Endothelial cell of umbilical vein (primary cell): Measurements from ENCODE around the gene S1PR5. TPM values are rescaled to one million over a fixed set of nuclear protein-coding genes. Genes with fewer than 3 reads are reported as not detected.

ENCODE experiments used
- BruUV-seq: library from RNA; stranded (reverse); fragments of 400-500 nt; replicated peaks from 2 replicates; lab custom pipeline; 2021; lab: Mats Ljungman, UMichigan
- CTCF ChIA-PET: fragments of 300-600, 350-600 bp; sonication (Branson Sonifier 250); formaldehyde crosslinking; loops from one replicate; lab custom pipeline; 2021; ENCODE audit warnings: antibody characterized with exemption, inconsistent platforms; lab: Charles Lee
- POLR2A ChIA-PET: fragments of 300-600, 350-600 bp; sonication (Branson Sonifier 250); formaldehyde crosslinking; loops from one replicate; lab custom pipeline; 2021; ENCODE audit warnings: antibody characterized with exemption, inconsistent platforms; lab: Charles Lee
- DNase-seq: peaks from one replicate; pipeline ENCODE4 v3.0.0-alpha.2; 2011; ENCODE audit warnings: low read depth, low spot score
- FAIRE-seq: peaks from 2 replicates; lab custom pipeline; 2011; peaks lifted over from hg19 to GRCh38; lab: Jason Lieb, UNC
- H2AFZ ChIP-seq: 2 replicates; pipeline ENCODE4 v1.6.0; 2012; ENCODE audit warnings: low read depth, low read length, control low read depth, inconsistent platforms
- H3K27ac ChIP-seq: 2 replicates; pipeline ENCODE4 v1.5.1; 2011; ENCODE audit warnings: low read depth, mild to moderate bottlenecking, control low read depth, low read length, moderate library complexity; ENCODE audit not compliant: insufficient read depth
- H3K27me3 ChIP-seq, 2 experiments: 2 replicates each; pipeline versions ENCODE4 v1.6.0 to v1.6.1; 2011; ENCODE audit warnings: low read length in 2 of 2, mixed read lengths in 1 of 2; ENCODE audit not compliant: control insufficient read depth in 2 of 2, insufficient read depth in 2 of 2
- H3K36me3 ChIP-seq, 2 experiments: 2 replicates in 1 of 2; 3 replicates in 1 of 2; pipeline ENCODE4 v1.5.1; 2011; ENCODE audit warnings: low read length in 2 of 2, mild to moderate bottlenecking in 1 of 2, moderate library complexity in 1 of 2; ENCODE audit not compliant: control insufficient read depth in 2 of 2, insufficient read depth in 2 of 2; ENCODE audit errors: extremely low read depth in 1 of 2
- H3K4me1 ChIP-seq: 3 replicates; pipeline ENCODE4 v1.5.1; 2011; ENCODE audit warnings: mild to moderate bottlenecking, low read length; ENCODE audit not compliant: control insufficient read depth, insufficient read depth; ENCODE audit errors: extremely low read depth
- H3K4me2 ChIP-seq: 2 replicates; pipeline ENCODE4 v1.6.1; 2011; ENCODE audit warnings: low read length, control low read depth, mixed read lengths; ENCODE audit not compliant: insufficient read depth
- H3K4me3 ChIP-seq, 3 experiments: fragments of 200-600 bp in 1 of 3; sonication (generic), shearing (Covaris generic) in 1 of 3; replicated peaks in 1 of 3; 2 replicates each; pipeline ENCODE4 v1.5.1; 2011 to 2016; ENCODE audit warnings: control low read depth in 3 of 3, low read length in 3 of 3, mild to moderate bottlenecking in 2 of 3, inconsistent platforms in 1 of 3, low read depth in 1 of 3, moderate library complexity in 1 of 3; ENCODE audit not compliant: insufficient read depth in 1 of 3
- H3K79me2 ChIP-seq: 2 replicates; pipeline ENCODE4 v1.6.0; 2012; ENCODE audit warnings: low read length, inconsistent platforms; ENCODE audit not compliant: control insufficient read depth, insufficient read depth
- H3K9ac ChIP-seq: replicated peaks from 2 replicates; pipeline ENCODE3; 2011; ENCODE audit warnings: low read length, control low read depth; ENCODE audit not compliant: insufficient read depth; ENCODE audit errors: extremely low read depth
- H3K9me1 ChIP-seq: replicated peaks from 3 replicates; pipeline ENCODE4 v1.6.0; 2011; ENCODE audit warnings: mild to moderate bottlenecking, low read length; ENCODE audit not compliant: control insufficient read depth, insufficient read depth; ENCODE audit errors: extremely low read depth
- H3K9me3 ChIP-seq: replicated peaks from 2 replicates; pipeline ENCODE4 v1.5.1; 2012; ENCODE audit warnings: low read length, inconsistent platforms; ENCODE audit not compliant: control insufficient read depth, insufficient read depth
- H4K20me1 ChIP-seq: replicated peaks from 2 replicates; pipeline ENCODE3; 2011; ENCODE audit warnings: mild to moderate bottlenecking, low read length; ENCODE audit not compliant: control insufficient read depth, insufficient read depth; ENCODE audit errors: extremely low read depth
- CTCF ChIP-seq, 2 donors: IDR thresholded peaks; 1 replicate in 1 of 2; 2 replicates in 1 of 2; pipeline ENCODE4 v1.5.1; 2011; ENCODE audit warnings: low read length in 2 of 2, mild to moderate bottlenecking in 2 of 2, moderate library complexity in 2 of 2, control low read depth in 1 of 2, inconsistent platforms in 1 of 2, low read depth in 1 of 2; ENCODE audit not compliant: insufficient read depth in 1 of 2; ENCODE audit errors: extremely low read depth in 1 of 2
- EZH2 ChIP-seq: IDR thresholded peaks from 2 replicates; pipeline ENCODE4 v1.6.1; 2012; ENCODE audit warnings: borderline replicate concordance, low read depth, mild to moderate bottlenecking, moderate library complexity, low read length, inconsistent platforms; ENCODE audit not compliant: severe bottlenecking
- FOS ChIP-seq: IDR thresholded peaks from 2 replicates; pipeline ENCODE4 v1.6.1; 2011; ENCODE audit warnings: mild to moderate bottlenecking, low read length, moderate library complexity, borderline replicate concordance; ENCODE audit not compliant: insufficient read depth
- GATA2 ChIP-seq: IDR thresholded peaks from 2 replicates; pipeline ENCODE4 v1.7.0; 2011; ENCODE audit warnings: low read depth, mild to moderate bottlenecking, moderate library complexity, mixed read lengths, low read length; ENCODE audit not compliant: insufficient read length, insufficient read depth
- JUN ChIP-seq: IDR thresholded peaks from 2 replicates; pipeline ENCODE4 v1.6.1; 2011; ENCODE audit warnings: borderline replicate concordance, low read depth; ENCODE audit not compliant: insufficient read length, insufficient read depth
- MAX ChIP-seq: IDR thresholded peaks from 2 replicates; pipeline ENCODE4 v1.6.1; 2011; ENCODE audit not compliant: insufficient read depth, insufficient read length
- MYC ChIP-seq: IDR thresholded peaks from one replicate; pipeline ENCODE4 v1.6.1; 2011; ENCODE audit warnings: mild to moderate bottlenecking, low read depth, low read length
- POLR2A ChIP-seq: IDR thresholded peaks from 2 replicates; pipeline ENCODE4 v1.6.1; 2012; ENCODE audit warnings: low read depth, mild to moderate bottlenecking, control low read depth, low read length
- POLR2AphosphoS5 ChIP-seq: IDR thresholded peaks from 2 replicates; pipeline ENCODE4 v1.6.1; 2012; ENCODE audit warnings: low read depth, mild to moderate bottlenecking, control low read depth, low read length, moderate library complexity; ENCODE audit not compliant: insufficient read depth
- dilution Hi-C: fragments of 300-500 bp; cut with MboI; formaldehyde crosslinking; loops from one replicate; pipeline ENCODE4 v1.15.0; 2019; ENCODE audit warnings: low sequenced_read_pairs; ENCODE audit not compliant: extremely low pct_ligation_motif_present
- intact Hi-C: fragments of 100-400 bp; cut with micrococcal nuclease; formaldehyde crosslinking; loops from one replicate; pipeline ENCODE4 v1.10.0; 2022
- polyA plus RNA-seq, 4 experiments: library from polyadenylated mRNA; depleted of rRNA in 3 of 4; stranded (reverse) in 3 of 4; unstranded in 1 of 4; fragments of >200 nt; gene quantifications; 2 replicates each; pipeline versions ENCODE4 v1.2.1 to v1.2.3, GENCODE V29; 2011 to 2012; ENCODE audit warnings: missing spikeins in 1 of 4
- total RNA-seq: library from RNA; stranded (reverse); gene quantifications from 2 replicates; pipeline ENCODE4 v1.2.3, GENCODE V29; 2021

Gene S1PR5
- total and polyA plus RNA-seq, 2 donors (not counting 3 experiments of a cell fraction or from before 2014, with no cell fraction given) = not detected

- H3K4me3 ChIP-seq = no peak overlapping the region
- H3K9me3 ChIP-seq = no peaks in the 10 kb centered on the region
- H3K4me1 ChIP-seq = peaks cover 27% of the 10 kb centered on the region
- no peaks in the 10 kb centered on the region for H4K20me1 ChIP-seq
- CTCF ChIA-PET = interaction anchor here (1.0 to 2.9 kb wide), 8 partner anchors 11 to 133 kb away, joined by 3 to 13 read pairs (median 4); no protein-coding TSS in a partner anchor
- no peaks in the 10 kb centered on the region for H3K36me3 ChIP-seq
- H3K27ac ChIP-seq = peak overlapping the region; percentile 47
- DNase-seq = no peak
- no peaks in the 10 kb centered on the region for H3K9me1 ChIP-seq
- BruUV-seq = no TSS peak
- TF ChIP-seq MAX (no peak), POLR2AphosphoS5 (no peak), MYC (no peak), EZH2 (no peak), GATA2 (no peak), CTCF (IDR thresholded peaks at IDR 0.05; ENCODE audit: extremely low read depth in 1 of 2, insufficient read depth in 1 of 2, low read depth in 1 of 2, low read length in 2 of 2) (no peak), POLR2A (no peak), JUN (no peak), FOS (no peak)
- H3K27me3 ChIP-seq = no peaks in the 10 kb centered on the region
- peaks cover 10% of the 10 kb centered on the region for H3K79me2 ChIP-seq
- dilution Hi-C loops (no loop called here), intact Hi-C loops (loop anchor here (1.0 to 5.0 kb wide), 2 partner anchors 65 to 150 kb away; no protein-coding TSS in a partner anchor)
- no peak overlapping the region for H3K4me2 ChIP-seq
- no peak overlapping the region for H2AFZ ChIP-seq
- POLR2A ChIA-PET = interaction anchor here (0.6 kb wide), 1 partner anchor 385 kb away, joined by 6 read pairs; no protein-coding TSS in a partner anchor
- FAIRE-seq = no peak
- H3K9ac ChIP-seq = peak overlapping the region; percentile 26
These were observed 49.6 kb upstream of the S1PR5 start for GRCh38 chr19:10566658-10567410.
